ENCODE measurements around the gene COL3A1. TPM values are rescaled to one million over a fixed set of nuclear protein-coding genes. Genes with fewer than 3 reads are reported as not detected.

The COL3A1 gene
- total and polyA plus RNA-seq, 9 of the 15 experiments (the other 6 are each of a cell fraction or from before 2014, with no cell fraction given): 0.01 to 0.71 (median 0.07) TPM; not detected in 2

DNA sequence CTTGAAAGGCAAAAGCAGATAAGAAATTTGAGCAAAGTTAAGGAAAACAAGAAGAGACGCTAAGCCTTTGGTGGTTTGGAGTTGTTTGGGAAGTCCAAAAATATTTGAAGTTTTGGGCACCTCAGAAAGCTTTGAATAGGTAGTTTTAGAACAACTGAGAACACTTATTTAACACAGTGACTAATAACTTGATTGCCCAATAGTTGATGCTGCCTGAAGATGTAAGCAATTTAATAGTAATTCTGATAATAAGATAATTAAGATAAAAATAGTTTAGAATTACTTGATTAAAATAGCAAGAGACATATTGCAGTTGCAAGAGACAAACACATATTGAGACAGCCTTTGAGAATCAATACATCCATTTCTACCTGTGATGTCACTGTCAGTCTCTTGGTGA, 16.5 kb upstream of the COL3A1 start:
- Histone ChIP-seq H3K79me2 (ENCODE audit: control insufficient read depth, insufficient read depth, low read length) (no peaks in the 10 kb centered on the region), H3K4me3 (no peak overlapping the region), H2AFZ (ENCODE audit: low read depth, low read length) (no peak overlapping the region), H3K9me3 (replicated peaks; ENCODE audit: control insufficient read depth, insufficient read depth, low read depth, low read length) (no peaks in the 10 kb centered on the region), H4K20me1 (replicated peaks; ENCODE audit: control insufficient read depth, insufficient read depth, low read length) (no peaks in the 10 kb centered on the region), H3K9ac (ENCODE audit: insufficient read depth in 1 of 2, low read depth in 2 of 2, low read length in 2 of 2) (no peak overlapping the region), H3K27me3 (ENCODE audit: control insufficient read depth in 2 of 2, insufficient read depth in 2 of 2, low read length in 2 of 2) (no peaks in the 10 kb centered on the region), H3K9me1 (ENCODE audit: control insufficient read depth, insufficient read depth, low read length) (no peaks in the 10 kb centered on the region), H3K27ac (ENCODE audit: extremely low read depth, low read depth, low read length) (no peak overlapping the region), H3K36me3 (ENCODE audit: control insufficient read depth, insufficient read depth, low read length) (no peaks in the 10 kb centered on the region), H3K4me1 (replicated peaks in 1 of 2; ENCODE audit: control insufficient read depth in 2 of 2, insufficient read depth in 2 of 2, low read length in 2 of 2) (no peaks in the 10 kb centered on the region), H3K4me2 (ENCODE audit: insufficient read depth, low read length) (no peak overlapping the region)
- DNase-seq (ENCODE audit: extremely low read depth in 1 of 4, low spot score in 3 of 4) (no peak), ATAC-seq (no peak), FAIRE-seq (no peak)
- TF ChIP-seq RBM34 (IDR thresholded peaks at IDR 0.05; ENCODE audit: borderline replicate concordance, insufficient read depth, low read length): no peak
- no peak for TF ChIP-seq PRMT5 (CRISPR knock-in tag; IDR thresholded peaks at IDR 0.05)
- no peak for TF ChIP-seq CBFB (CRISPR knock-in tag; IDR thresholded peaks at IDR 0.05)
- TF ChIP-seq, protein P1, sequence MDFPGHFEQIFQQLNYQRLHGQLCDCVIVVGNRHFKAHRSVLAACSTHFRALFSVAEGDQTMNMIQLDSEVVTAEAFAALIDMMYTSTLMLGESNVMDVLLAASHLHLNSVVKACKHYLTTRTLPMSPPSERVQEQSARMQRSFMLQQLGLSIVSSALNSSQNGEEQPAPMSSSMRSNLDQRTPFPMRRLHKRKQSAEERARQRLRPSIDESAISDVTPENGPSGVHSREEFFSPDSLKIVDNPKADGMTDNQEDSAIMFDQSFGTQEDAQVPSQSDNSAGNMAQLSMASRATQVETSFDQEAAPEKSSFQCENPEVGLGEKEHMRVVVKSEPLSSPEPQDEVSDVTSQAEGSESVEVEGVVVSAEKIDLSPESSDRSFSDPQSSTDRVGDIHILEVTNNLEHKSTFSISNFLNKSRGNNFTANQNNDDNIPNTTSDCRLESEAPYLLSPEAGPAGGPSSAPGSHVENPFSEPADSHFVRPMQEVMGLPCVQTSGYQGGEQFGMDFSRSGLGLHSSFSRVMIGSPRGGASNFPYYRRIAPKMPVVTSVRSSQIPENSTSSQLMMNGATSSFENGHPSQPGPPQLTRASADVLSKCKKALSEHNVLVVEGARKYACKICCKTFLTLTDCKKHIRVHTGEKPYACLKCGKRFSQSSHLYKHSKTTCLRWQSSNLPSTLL (IDR thresholded peaks at IDR 0.05): no peak
- TF ChIP-seq, protein P2, sequence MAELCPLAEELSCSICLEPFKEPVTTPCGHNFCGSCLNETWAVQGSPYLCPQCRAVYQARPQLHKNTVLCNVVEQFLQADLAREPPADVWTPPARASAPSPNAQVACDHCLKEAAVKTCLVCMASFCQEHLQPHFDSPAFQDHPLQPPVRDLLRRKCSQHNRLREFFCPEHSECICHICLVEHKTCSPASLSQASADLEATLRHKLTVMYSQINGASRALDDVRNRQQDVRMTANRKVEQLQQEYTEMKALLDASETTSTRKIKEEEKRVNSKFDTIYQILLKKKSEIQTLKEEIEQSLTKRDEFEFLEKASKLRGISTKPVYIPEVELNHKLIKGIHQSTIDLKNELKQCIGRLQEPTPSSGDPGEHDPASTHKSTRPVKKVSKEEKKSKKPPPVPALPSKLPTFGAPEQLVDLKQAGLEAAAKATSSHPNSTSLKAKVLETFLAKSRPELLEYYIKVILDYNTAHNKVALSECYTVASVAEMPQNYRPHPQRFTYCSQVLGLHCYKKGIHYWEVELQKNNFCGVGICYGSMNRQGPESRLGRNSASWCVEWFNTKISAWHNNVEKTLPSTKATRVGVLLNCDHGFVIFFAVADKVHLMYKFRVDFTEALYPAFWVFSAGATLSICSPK (IDR thresholded peaks at IDR 0.05; ENCODE audit: borderline replicate concordance): no peak
- TF ChIP-seq, protein P3, sequence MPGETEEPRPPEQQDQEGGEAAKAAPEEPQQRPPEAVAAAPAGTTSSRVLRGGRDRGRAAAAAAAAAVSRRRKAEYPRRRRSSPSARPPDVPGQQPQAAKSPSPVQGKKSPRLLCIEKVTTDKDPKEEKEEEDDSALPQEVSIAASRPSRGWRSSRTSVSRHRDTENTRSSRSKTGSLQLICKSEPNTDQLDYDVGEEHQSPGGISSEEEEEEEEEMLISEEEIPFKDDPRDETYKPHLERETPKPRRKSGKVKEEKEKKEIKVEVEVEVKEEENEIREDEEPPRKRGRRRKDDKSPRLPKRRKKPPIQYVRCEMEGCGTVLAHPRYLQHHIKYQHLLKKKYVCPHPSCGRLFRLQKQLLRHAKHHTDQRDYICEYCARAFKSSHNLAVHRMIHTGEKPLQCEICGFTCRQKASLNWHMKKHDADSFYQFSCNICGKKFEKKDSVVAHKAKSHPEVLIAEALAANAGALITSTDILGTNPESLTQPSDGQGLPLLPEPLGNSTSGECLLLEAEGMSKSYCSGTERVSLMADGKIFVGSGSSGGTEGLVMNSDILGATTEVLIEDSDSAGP (CRISPR knock-in tag; IDR thresholded peaks at IDR 0.05): no peak
- TF ChIP-seq YY1 (IDR thresholded peaks at IDR 0.05; ENCODE audit: borderline replicate concordance in 1 of 3, control insufficient read depth in 1 of 3, extremely low read depth in 1 of 3, insufficient read depth in 3 of 3, insufficient read length in 1 of 3, insufficient replicate concordance in 2 of 3, low read depth in 1 of 3, low read length in 2 of 3): no peak
- no peak for TF ChIP-seq ZNF134 (CRISPR knock-in tag; conservative IDR thresholded peaks at IDR 0.05)
- ChIA-PET POLR2A (no interaction called here), CTCF (ENCODE audit: low intra/inter-chr PET ratio) (no interaction called here)
- in situ Hi-C loops (cut with MboI) (no loop called here), intact Hi-C loops (cut with micrococcal nuclease) (no loop called here)
- WGBS (ENCODE audit: insufficient coverage, low coverage, missing lambda C conversion rate): 0% methylated on average over 1 of the region's 1 CpG
- BruUV-seq (replicated peaks): no TSS peak
